Stimulated activated memory B cell treated with anti-CD40 and anti-IgM and Interleukin-4, amounts not matched to agents 10 μg/mL and 1 μg/mL and 100 μg/mL, for 72 hours (primary cell): Measurements from ENCODE around the gene PACRG.
"Not testable (repeated sequence)": the region's sequence is repeated elsewhere in the genome, so short reads cannot be mapped to it uniquely, and the experiment has no call there.

Source experiments
- ATAC-seq: fragments of 150-1000 bp; cut with Tn5 transposase; 2 replicates; pipeline ENCODE4 v1.10.0; 2021
- H3K27ac Mint-ChIP-seq: one replicate; pipeline ENCODE4 v1.8.0; 2022; ENCODE audit warnings: mild to moderate bottlenecking, mixed read lengths
- H3K27me3 Mint-ChIP-seq: one replicate; pipeline ENCODE4 v1.8.0; 2022; ENCODE audit warnings: mixed read lengths
- H3K36me3 Mint-ChIP-seq: one replicate; pipeline ENCODE4 v1.8.0; 2022; ENCODE audit warnings: mixed read lengths
- H3K4me1 Mint-ChIP-seq: one replicate; pipeline ENCODE4 v1.8.0; 2022; ENCODE audit warnings: mixed read lengths
- H3K4me3 Mint-ChIP-seq: one replicate; pipeline ENCODE4 v1.8.0; 2022; ENCODE audit warnings: mild to moderate bottlenecking, moderate library complexity, mixed read lengths
- H3K9me3 Mint-ChIP-seq: one replicate; pipeline ENCODE4 v1.8.0; 2022; ENCODE audit warnings: mixed read lengths

PACRG gene

DNA sequence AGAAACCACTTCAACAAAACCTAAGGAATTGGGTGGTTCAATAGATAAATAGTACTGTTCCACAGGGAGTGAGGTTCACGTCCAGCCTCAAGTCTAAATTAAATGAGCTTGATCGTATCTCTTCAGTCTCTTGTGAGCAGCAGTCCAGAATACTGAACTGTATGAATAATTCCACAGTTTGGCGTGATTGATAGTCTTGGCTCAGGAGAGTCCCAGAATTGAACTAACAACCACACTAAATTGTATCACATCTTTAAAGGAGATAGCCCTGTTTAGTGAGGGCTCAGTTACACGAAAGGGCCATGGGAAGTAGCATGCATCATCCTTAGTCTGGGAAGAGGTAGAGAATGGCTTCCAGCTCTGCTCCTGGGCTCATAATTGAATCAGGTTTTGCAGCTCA lies 224.6 kb downstream of the PACRG start:
- H3K4me1 Mint-ChIP-seq, result no peaks in the 10 kb centered on the region
- H3K36me3 Mint-ChIP-seq, result no peaks in the 10 kb centered on the region
- ATAC-seq, result no peak
- no peaks in the 10 kb centered on the region for H3K9me3 Mint-ChIP-seq
- H3K27ac Mint-ChIP-seq, result no peak overlapping the region
- H3K27me3 Mint-ChIP-seq, result no peaks in the 10 kb centered on the region
- no peak overlapping the region for H3K4me3 Mint-ChIP-seq

DNA sequence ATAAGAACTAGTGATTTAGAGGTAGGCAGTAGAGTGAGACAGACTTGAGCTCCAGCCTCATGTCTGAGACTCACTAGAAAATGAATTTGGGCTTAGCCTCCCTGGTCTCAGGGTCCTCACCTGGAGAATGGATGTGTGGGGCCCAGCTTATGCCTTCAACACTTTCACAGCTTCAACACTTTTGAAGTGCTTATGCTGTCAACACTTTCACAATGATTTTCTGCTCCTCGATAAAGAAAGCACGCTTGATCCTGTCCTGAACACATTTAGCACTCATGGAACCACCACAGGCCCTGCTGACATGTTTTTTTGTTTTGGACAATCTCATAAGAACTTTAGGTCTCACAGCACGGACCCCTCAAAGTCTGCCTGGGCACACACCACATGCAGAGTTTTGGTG lies 229.3 kb downstream of the PACRG start:
- H3K27ac Mint-ChIP-seq, result no peak overlapping the region

DNA sequence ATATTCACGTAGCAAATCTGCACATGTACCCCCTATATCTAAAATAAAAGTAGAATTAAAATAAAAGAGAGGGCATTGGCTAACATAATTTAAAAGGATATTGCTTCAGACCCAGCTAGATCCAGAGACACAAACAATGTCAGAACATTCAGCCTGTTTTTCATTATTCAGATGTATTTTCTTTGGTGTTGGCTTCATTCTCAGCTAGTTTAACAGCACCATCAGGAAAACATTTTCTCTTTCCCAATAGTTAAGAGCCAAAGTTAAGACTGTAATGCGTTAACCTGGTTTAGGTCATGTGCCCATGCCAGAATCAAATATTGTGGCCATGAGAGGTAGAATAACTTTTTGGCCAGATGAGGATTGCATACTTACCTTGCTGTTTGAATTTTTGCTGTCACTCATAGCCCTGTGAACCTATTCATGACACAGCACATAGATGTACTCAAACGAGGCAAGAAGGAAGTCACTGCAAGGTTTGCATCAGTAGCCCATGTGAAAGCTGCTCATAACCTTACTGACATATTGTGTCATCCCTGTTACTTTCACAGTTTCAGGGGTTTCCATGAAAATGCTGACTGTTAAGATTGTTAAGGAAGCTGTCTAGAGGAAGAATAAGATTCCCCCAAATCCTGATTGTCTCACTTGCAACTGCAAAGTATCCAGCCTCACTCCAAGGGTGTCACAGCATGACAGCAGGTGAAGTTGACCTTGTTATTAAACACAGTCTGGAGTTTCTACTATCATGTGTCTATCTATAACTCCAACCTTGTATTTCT lies 233.1 kb downstream of the PACRG start:
- Mint-ChIP-seq H3K27me3 (no peaks in the 10 kb centered on the region), H3K9me3 (peaks cover 8% of the 10 kb centered on the region), H3K36me3 (no peaks in the 10 kb centered on the region), H3K4me1 (no peaks in the 10 kb centered on the region), H3K4me3 (no peak overlapping the region), H3K27ac (no peak overlapping the region)
- no peak for ATAC-seq

More for the DNA sequence above, 229.3 kb downstream of the PACRG start:
- H3K4me1 Mint-ChIP-seq, result no peaks in the 10 kb centered on the region
- no peak for ATAC-seq
- no peaks in the 10 kb centered on the region for H3K27me3 Mint-ChIP-seq
- H3K36me3 Mint-ChIP-seq, result no peaks in the 10 kb centered on the region
- no peak overlapping the region for H3K4me3 Mint-ChIP-seq
- H3K9me3 Mint-ChIP-seq, result peaks cover 8% of the 10 kb centered on the region

DNA sequence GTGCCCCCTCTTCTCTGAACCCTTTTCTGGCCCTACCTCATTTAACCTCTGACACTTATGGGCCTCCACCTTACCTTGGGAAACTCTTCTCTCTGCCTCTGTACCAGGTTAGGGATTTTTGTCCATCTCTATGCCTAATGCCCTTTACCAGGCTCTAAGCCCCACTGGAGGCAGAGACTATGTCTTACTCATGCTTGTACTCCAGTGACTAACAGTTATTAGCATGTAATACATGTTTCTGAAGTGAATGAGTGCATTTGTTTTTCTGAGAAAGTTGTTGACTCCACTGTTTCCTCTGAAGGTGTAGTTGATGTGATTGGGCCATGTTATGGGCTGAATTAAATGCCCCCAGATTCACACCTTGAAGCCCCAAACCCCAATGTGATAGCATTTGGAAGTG lies 234.3 kb downstream of the PACRG start:
- H3K27me3 Mint-ChIP-seq, result no peaks in the 10 kb centered on the region
- H3K4me3 Mint-ChIP-seq, result no peak overlapping the region
- H3K9me3 Mint-ChIP-seq, result peaks cover 8% of the 10 kb centered on the region
- no peaks in the 10 kb centered on the region for H3K4me1 Mint-ChIP-seq
- ATAC-seq, result peak; percentile 36
- H3K36me3 Mint-ChIP-seq, result no peaks in the 10 kb centered on the region
- no peak overlapping the region for H3K27ac Mint-ChIP-seq

DNA sequence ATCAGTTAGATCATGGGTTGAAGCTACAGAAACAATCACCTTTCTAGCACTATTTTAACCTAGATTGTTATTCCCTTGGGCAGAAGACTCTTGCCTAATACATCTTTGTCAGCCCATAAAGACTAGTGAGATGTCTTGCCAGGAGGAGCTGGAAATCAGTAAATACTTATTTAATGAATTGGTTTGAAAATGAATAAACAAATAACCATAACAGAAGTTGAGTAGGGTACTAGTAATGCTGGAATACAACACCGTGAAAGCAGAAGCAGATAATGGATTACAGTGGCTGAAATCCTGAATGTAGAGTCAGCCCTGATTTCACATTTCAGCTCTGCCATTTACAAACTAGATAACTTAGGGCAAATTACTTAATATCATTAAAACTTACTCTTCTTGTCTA lies 236.1 kb downstream of the PACRG start:
- Mint-ChIP-seq H3K27ac (no peak overlapping the region), H3K4me1 (no peaks in the 10 kb centered on the region), H3K4me3 (no peak overlapping the region), H3K36me3 (no peaks in the 10 kb centered on the region), H3K27me3 (no peaks in the 10 kb centered on the region), H3K9me3 (peaks cover 8% of the 10 kb centered on the region)
- ATAC-seq, result no peak

DNA sequence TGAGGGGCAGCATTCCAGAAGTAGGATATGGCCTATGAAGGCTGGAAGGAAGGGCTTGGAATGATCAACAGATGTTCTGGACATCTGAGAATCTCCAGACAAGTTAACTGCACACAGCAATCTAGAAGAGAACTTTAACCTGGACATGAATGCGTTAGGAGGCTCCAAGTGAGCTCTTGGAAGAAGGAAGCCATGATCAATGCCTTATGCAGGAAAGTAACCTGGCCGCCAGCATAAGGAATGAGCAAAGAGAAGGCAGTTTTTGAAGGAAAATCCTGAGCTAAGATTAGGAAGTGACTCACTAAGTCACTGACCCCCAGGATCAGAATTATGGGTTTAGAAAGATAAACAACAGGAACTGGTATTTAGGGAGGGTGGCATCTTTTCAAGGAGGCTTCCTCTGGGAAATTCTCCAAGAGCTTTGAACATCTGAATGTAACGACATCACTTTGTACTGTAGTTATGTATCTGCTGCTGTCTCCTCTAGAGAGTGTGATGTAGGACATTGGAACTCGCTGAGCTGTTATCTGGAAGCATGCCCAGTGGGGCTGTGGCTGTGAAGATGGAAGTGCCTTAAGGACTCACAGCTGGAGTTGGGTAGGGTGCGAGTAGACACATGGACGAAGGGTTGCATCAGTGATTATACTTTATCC lies 236.8 kb downstream of the PACRG start:
- no peak for ATAC-seq
- peaks cover 3% of the 10 kb centered on the region for H3K9me3 Mint-ChIP-seq
- no peak overlapping the region for H3K27ac Mint-ChIP-seq
- H3K4me3 Mint-ChIP-seq, result no peak overlapping the region
- H3K36me3 Mint-ChIP-seq, result no peaks in the 10 kb centered on the region
- H3K4me1 Mint-ChIP-seq, result no peaks in the 10 kb centered on the region
- H3K27me3 Mint-ChIP-seq, result no peaks in the 10 kb centered on the region

DNA sequence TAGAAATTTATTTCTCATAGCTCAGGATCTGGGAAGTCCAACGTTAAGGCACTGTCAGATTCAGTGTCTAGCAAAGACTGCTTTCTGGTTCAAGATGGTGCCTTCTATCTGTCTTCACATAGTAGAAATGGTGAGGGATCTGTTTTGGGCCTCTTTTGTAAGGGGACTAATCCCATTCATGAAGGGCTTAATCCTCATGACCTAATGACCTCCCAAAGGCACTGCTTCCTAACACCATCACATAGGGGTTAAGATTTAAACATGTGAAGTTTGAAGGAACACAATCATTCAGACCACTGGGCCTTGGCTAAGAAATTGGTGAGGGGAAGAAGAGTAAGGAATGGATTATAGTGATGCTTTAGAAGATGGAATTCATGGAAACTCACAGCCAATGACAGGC lies 237.6 kb downstream of the PACRG start:
- H3K4me3 Mint-ChIP-seq, result no peak overlapping the region
- ATAC-seq, result no peak
- H3K27me3 Mint-ChIP-seq, result no peaks in the 10 kb centered on the region
- no peaks in the 10 kb centered on the region for H3K4me1 Mint-ChIP-seq
- no peaks in the 10 kb centered on the region for H3K36me3 Mint-ChIP-seq
- H3K27ac Mint-ChIP-seq, result no peak overlapping the region
- peaks cover 3% of the 10 kb centered on the region for H3K9me3 Mint-ChIP-seq

DNA sequence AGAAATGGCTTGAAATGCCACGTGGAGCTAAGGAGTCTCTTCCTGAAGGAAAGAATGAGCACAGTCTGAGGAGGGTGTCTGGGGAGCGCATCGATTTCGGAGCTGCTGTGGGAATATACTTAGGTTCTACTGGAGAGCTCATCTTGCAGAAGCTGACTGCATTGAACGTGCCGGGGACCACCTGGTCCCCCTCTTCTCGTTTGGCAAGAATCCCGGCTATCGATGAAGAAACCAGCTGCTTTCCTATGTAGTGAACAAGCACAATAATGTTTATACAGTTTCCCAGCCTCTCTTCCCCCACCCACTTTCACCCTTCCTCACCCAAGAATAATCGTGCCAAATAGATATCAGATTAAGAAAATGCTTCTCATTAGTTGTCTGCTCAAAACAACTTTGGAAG lies 242.5 kb downstream of the PACRG start:
- no peaks in the 10 kb centered on the region for H3K9me3 Mint-ChIP-seq

DNA sequence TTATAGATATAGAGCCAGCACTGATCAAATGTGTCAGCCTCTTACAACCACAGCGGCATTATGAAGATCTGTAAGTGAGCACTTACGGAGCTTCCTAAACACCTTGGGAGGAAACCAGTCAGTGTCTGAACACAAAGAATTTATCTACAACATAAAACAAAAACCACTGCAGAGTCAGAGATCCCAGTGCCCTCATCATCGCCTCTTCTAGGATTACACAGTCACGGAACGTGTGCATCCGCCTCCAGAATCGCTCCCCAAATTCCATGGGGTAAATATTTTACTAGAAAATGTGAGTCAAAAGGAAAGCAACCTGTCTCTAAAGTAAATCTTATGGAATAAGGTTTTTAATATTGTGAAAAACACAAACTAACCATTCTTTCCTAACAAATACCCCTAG lies 243.6 kb downstream of the PACRG start:
- Mint-ChIP-seq H3K36me3 (no peaks in the 10 kb centered on the region), H3K27ac (no peak overlapping the region), H3K27me3 (no peaks in the 10 kb centered on the region), H3K4me3 (no peak overlapping the region), H3K9me3 (no peaks in the 10 kb centered on the region), H3K4me1 (no peaks in the 10 kb centered on the region)
- ATAC-seq, result no peak

More for the DNA sequence above, 242.5 kb downstream of the PACRG start:
- no peak overlapping the region for H3K4me3 Mint-ChIP-seq
- no peaks in the 10 kb centered on the region for H3K36me3 Mint-ChIP-seq
- H3K27me3 Mint-ChIP-seq, result no peaks in the 10 kb centered on the region
- H3K27ac Mint-ChIP-seq, result no peak overlapping the region
- no peak for ATAC-seq
- H3K4me1 Mint-ChIP-seq, result no peaks in the 10 kb centered on the region

DNA sequence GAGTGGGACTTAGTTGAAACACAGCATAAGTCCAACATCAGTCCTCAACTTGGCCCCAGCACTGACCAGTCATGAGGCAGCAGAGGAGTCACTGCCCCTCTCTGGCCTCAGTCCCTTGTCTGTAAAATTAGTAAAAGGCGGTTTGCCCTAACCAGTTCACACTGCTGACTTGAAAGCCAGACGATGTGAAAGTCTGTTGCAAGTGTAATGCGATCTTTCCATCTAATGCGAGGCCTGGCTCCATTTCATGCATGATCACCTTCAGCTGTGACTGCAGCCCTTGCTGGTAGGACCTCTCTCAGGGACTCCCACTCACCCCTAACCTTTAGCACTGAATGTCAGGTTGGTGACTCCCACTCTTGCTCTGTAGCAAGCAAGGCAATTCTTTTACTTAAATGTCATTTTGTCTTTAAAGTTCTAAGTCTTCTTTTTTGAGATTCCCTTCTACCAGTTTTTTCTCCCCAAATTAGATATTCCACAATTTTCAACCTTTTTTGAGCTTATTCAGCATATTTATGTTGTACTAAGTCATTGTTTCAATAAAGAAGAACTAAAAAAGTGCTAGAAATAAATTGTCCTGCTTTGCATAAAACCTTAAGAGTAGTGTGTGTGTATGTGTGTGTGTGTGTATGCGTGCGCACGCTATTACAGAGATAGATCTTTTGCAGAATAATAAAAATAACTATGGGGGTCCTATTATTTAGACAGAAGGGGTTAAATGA lies 245.5 kb downstream of the PACRG start:
- Mint-ChIP-seq H3K9me3 (no peaks in the 10 kb centered on the region), H3K36me3 (no peaks in the 10 kb centered on the region), H3K4me3 (no peak overlapping the region), H3K4me1 (no peaks in the 10 kb centered on the region), H3K27ac (no peak overlapping the region), H3K27me3 (no peaks in the 10 kb centered on the region)
- ATAC-seq, result no peak

DNA sequence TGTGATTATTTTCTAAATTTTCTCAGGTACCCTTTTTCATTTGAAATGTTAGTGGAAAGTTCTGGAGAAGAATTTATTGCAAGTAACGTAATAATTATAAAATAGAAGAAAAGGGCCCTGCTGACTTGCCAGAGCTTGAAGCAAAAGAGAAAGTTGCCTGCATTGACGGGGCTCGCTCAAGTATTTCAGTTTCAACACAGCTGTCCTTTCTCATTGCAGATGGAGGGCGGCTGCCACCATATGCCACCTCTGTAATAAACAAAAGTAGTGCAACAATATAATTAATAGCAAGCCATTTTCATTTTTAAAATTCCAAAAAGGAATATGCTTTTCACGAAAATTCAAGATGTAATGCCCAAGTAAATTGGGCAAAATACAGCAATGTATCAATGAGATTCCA lies 246.2 kb downstream of the PACRG start:
- Mint-ChIP-seq H3K27ac (no peak overlapping the region), H3K9me3 (no peaks in the 10 kb centered on the region), H3K4me3 (no peak overlapping the region), H3K27me3 (no peaks in the 10 kb centered on the region), H3K4me1 (no peaks in the 10 kb centered on the region), H3K36me3 (no peaks in the 10 kb centered on the region)
- ATAC-seq, result no peak

DNA sequence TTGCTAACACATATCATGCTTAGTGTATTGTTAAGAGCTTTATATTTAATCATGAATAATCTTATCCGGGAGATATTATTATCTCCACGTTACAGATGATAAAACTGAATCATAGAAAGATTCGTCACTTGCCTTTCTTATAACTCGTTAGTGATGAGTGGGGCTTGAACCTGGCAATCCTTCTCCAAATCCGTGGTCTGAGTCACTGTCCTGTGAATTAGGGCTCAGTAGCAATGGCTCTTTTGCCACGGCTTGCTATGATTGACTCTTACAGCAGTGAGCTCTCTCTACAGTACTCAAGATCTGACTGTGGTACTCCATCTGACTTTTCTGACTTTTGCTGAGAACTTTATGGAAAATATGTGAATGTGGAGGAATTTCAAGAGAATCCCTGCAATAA lies 246.9 kb downstream of the PACRG start:
- H3K4me1 Mint-ChIP-seq, result no peaks in the 10 kb centered on the region

DNA sequence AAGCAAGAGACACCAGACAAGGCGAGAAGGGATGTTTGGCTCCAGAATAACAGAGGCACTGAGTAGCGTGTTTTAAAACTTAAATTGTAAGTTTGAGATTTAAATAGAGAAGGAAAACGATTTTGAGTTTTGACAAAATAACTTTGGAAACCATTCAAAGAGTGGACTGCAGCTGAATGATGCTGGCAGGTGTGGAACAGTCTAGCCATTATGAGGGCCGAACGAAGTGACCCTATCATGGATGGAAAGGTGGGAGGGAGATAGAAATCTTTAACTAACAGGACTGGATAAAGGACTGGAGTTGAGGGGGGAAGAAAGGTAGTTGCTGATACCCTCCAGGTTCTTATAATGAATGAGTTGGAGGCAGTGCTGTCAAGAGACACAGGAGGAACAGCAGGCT lies 248.4 kb downstream of the PACRG start:
- H3K9me3 Mint-ChIP-seq, result no peaks in the 10 kb centered on the region
- no peaks in the 10 kb centered on the region for H3K36me3 Mint-ChIP-seq
- no peaks in the 10 kb centered on the region for H3K27me3 Mint-ChIP-seq
- no peak overlapping the region for H3K4me3 Mint-ChIP-seq
- H3K27ac Mint-ChIP-seq, result no peak overlapping the region
- no peak for ATAC-seq
- H3K4me1 Mint-ChIP-seq, result no peaks in the 10 kb centered on the region

More for the DNA sequence above, 246.9 kb downstream of the PACRG start:
- Mint-ChIP-seq H3K4me3 (no peak overlapping the region), H3K27me3 (no peaks in the 10 kb centered on the region), H3K36me3 (no peaks in the 10 kb centered on the region), H3K9me3 (no peaks in the 10 kb centered on the region), H3K27ac (no peak overlapping the region)
- no peak for ATAC-seq

DNA sequence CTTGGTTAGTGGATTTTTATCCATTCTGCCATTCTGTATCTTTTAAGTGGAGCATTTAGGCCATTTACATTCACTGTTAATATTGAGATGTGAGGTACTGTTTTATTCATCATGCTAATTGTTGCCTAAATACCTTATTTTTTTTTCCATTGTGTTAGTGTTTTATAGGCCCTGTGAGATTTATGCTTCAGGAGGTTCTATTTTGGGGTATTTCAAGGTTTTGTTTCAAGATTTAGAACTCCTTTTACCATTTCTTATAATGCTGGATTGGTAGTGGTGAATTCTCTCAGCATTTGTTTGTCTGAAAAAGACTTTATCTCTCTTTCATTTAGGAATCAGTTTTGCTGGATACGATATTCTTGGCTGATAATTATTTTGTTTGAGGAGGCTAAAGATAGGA lies 255.5 kb downstream of the PACRG start:
- H3K4me1 Mint-ChIP-seq, H3K4me3 Mint-ChIP-seq, H3K27me3 Mint-ChIP-seq, H3K36me3 Mint-ChIP-seq, ATAC-seq, H3K27ac Mint-ChIP-seq: not testable (repeated sequence)
- peaks cover 17% of the 10 kb centered on the region for H3K9me3 Mint-ChIP-seq

DNA sequence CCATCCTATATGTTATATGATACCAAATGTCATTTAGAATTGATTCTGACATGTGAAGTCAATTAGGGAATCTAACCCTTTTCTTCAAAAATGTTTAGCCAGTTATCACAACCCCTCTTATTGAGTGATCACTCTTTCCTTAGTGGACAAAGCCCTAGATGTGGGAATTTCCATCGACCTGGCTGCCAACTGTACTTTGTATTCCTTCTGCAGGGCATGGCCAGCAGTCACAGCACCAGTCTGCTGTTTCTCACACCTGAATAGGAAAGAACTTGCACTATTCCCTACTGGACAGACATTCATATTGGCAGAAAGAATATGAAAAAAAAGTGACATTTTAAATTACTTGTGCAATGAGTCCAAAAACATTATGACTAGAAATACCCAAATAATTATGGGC lies 271.0 kb downstream of the PACRG start:
- no peak for ATAC-seq

More for the DNA sequence above, 271.0 kb downstream of the PACRG start:
- peaks cover 3% of the 10 kb centered on the region for H3K9me3 Mint-ChIP-seq
- no peaks in the 10 kb centered on the region for H3K27me3 Mint-ChIP-seq
- H3K4me3 Mint-ChIP-seq, result no peak overlapping the region
- no peaks in the 10 kb centered on the region for H3K4me1 Mint-ChIP-seq
- no peaks in the 10 kb centered on the region for H3K36me3 Mint-ChIP-seq
- H3K27ac Mint-ChIP-seq, result no peak overlapping the region
